HG03565 (cell line): Measurements from ENCODE around the gene NT5C.

Source experiments
- ATAC-seq: cut with Tn5 transposase; IDR thresholded peaks from one replicate; pipeline ENCODE4 v1.9.1; 2021; ENCODE audit warnings: mild to moderate bottlenecking, moderate library complexity; ENCODE audit not compliant: unreplicated experiment

Gene NT5C

GRCh38 chr17:75096082-75096625 lies 35.4 kb downstream of the NT5C start:
- ATAC-seq, result no peak

GRCh38 chr17:75094871-75095399 lies 36.6 kb downstream of the NT5C start:
- ATAC-seq, result no peak

GRCh38 chr17:75093548-75094158 lies 37.9 kb downstream of the NT5C start:
- ATAC-seq, result no peak

- ATAC-seq, result no peak
These were observed 39.7 kb downstream of the NT5C start for GRCh38 chr17:75091855-75092327.

GRCh38 chr17:75090871-75091854 lies 40.4 kb downstream of the NT5C start:
- no peak for ATAC-seq

- no peak for ATAC-seq
These were observed 42.8 kb downstream of the NT5C start for GRCh38 chr17:75088465-75089417.

GRCh38 chr17:75087558-75088453 lies 43.7 kb downstream of the NT5C start, which contains the start of gene SLC16A5:
SLC16A5 (plus strand) TSS chr17:75087954; CDS start chr17:75093637, 5,683 bp downstream.
- ATAC-seq, result no peak

- no peak for ATAC-seq
These were observed 44.4 kb downstream of the NT5C start for GRCh38 chr17:75087182-75087557.

- no peak for ATAC-seq
These were observed 44.9 kb downstream of the NT5C start for GRCh38 chr17:75086496-75087181.

- no peak for ATAC-seq
These were observed 47.4 kb downstream of the NT5C start for GRCh38 chr17:75084039-75084660.

- no peak for ATAC-seq
These were observed 48.9 kb downstream of the NT5C start for GRCh38 chr17:75082683-75083082.

GRCh38 chr17:75081611-75082540 lies 49.7 kb downstream of the NT5C start:
- no peak for ATAC-seq
